WTC11 (cell line): ENCODE measurements around the gene GNPTG. TPM values are rescaled to one million over a fixed set of nuclear protein-coding genes. Genes with fewer than 3 reads are reported as not detected.

Experiments
- ATAC-seq: fragments of 200-7000 bp; cut with Tn5 transposase; 2 replicates; pipeline ENCODE4 v1.10.0; 2021; ENCODE audit warnings: mild to moderate bottlenecking, moderate library complexity
- CTCF ChIA-PET: fragments of 300-600 bp; sonication (Branson Sonifier 250); formaldehyde crosslinking; loops from one replicate; lab custom pipeline; 2021; ENCODE audit warnings: antibody characterized with exemption; lab: Charles Lee
- POLR2A ChIA-PET: fragments of 350-600 bp; sonication (Branson Sonifier 250); formaldehyde crosslinking; loops from one replicate; lab custom pipeline; 2021; ENCODE audit warnings: antibody characterized with exemption; lab: Charles Lee
- DNase-seq: peaks from one replicate; pipeline ENCODE4 v3.0.0; 2021; ENCODE audit warnings: low spot score
- H3K27ac Mint-ChIP-seq: 2 replicates; pipeline ENCODE4 v1.8.0; 2021; ENCODE audit warnings: mixed read lengths
- H3K27me3 Mint-ChIP-seq: 2 replicates; pipeline ENCODE4 v1.8.0; 2021; ENCODE audit warnings: low read depth, mild to moderate bottlenecking, moderate library complexity, mixed read lengths
- H3K36me3 Mint-ChIP-seq: 2 replicates; pipeline ENCODE4 v1.8.0; 2021; ENCODE audit warnings: mixed read lengths
- H3K4me1 Mint-ChIP-seq: 2 replicates; pipeline ENCODE4 v1.8.0; 2022; ENCODE audit warnings: mixed read lengths
- H3K4me3 Mint-ChIP-seq: 2 replicates; pipeline ENCODE4 v1.8.0; 2021; ENCODE audit warnings: mild to moderate bottlenecking, moderate library complexity, mixed read lengths
- H3K9me3 Mint-ChIP-seq: 2 replicates; pipeline ENCODE4 v1.8.0; 2021; ENCODE audit warnings: mixed read lengths
- ELF4 ChIP-seq: sonication (generic); formaldehyde crosslinking; IDR thresholded peaks from 2 replicates; pipeline ENCODE4 v1.8.1; 2022; ENCODE audit warnings: low read depth, mild to moderate bottlenecking, moderate library complexity, missing genetic modification reagents
- FOXJ3 ChIP-seq: sonication (generic); formaldehyde crosslinking; IDR thresholded peaks from 2 replicates; pipeline ENCODE4 v1.9.0; 2021; ENCODE audit warnings: missing genetic modification reagents, mild to moderate bottlenecking, borderline replicate concordance
- FOXP1 ChIP-seq: sonication (generic); formaldehyde crosslinking; IDR thresholded peaks from 2 replicates; pipeline ENCODE4 v1.8.0; 2022; ENCODE audit warnings: missing genetic modification reagents, mild to moderate bottlenecking, moderate library complexity, borderline replicate concordance
- JUN ChIP-seq: sonication (generic); formaldehyde crosslinking; IDR thresholded peaks from 2 replicates; pipeline ENCODE4 v1.8.0; 2023; ENCODE audit warnings: mild to moderate bottlenecking, missing genetic modification reagents
- NFATC4 ChIP-seq: fragments of 250-450 bp; sonication (Bioruptor Pico); IDR thresholded peaks from 2 replicates; pipeline ENCODE4 v1.9.0; 2021; ENCODE audit warnings: mild to moderate bottlenecking
- NR2C2 ChIP-seq: sonication (generic); formaldehyde crosslinking; IDR thresholded peaks from 2 replicates; pipeline ENCODE4 v1.8.0; 2022; ENCODE audit warnings: mild to moderate bottlenecking, missing genetic modification reagents
- SMAD4 ChIP-seq: sonication (generic); formaldehyde crosslinking; IDR thresholded peaks from 2 replicates; pipeline ENCODE4 v1.8.0; 2022; ENCODE audit warnings: mild to moderate bottlenecking, missing genetic modification reagents
- SOX15 ChIP-seq: fragments of 250-450 bp; sonication (Bioruptor Pico); IDR thresholded peaks from 2 replicates; pipeline ENCODE4 v1.9.0; 2021; ENCODE audit warnings: mild to moderate bottlenecking
- SP1 ChIP-seq: sonication (generic); formaldehyde crosslinking; conservative IDR thresholded peaks from 2 replicates; pipeline ENCODE4 v1.8.1; 2022; ENCODE audit warnings: missing genetic modification reagents
- TCF7 ChIP-seq: sonication (generic); formaldehyde crosslinking; IDR thresholded peaks from 2 replicates; pipeline ENCODE4 v1.8.0; 2022; ENCODE audit warnings: mild to moderate bottlenecking, low read depth, missing genetic modification reagents, moderate library complexity
- TEAD1 ChIP-seq: sonication (generic); formaldehyde crosslinking; IDR thresholded peaks from 2 replicates; pipeline ENCODE4 v1.8.0; 2022; ENCODE audit warnings: mild to moderate bottlenecking, missing genetic modification reagents
- ZNF263 ChIP-seq: sonication (generic); formaldehyde crosslinking; IDR thresholded peaks from 2 replicates; pipeline ENCODE4 v1.8.1; 2022; ENCODE audit warnings: low read depth, mild to moderate bottlenecking, moderate library complexity, missing genetic modification reagents
- ZNF416 ChIP-seq: fragments of 250-450 bp; sonication (Bioruptor Pico); IDR thresholded peaks from 2 replicates; pipeline ENCODE4 v1.9.0; 2021; ENCODE audit warnings: mild to moderate bottlenecking, inconsistent platforms
- ZNF423 ChIP-seq: fragments of 250-450 bp; sonication (Bioruptor Pico); IDR thresholded peaks from 2 replicates; pipeline ENCODE4 v2.1.2; 2022; ENCODE audit warnings: mild to moderate bottlenecking, moderate library complexity
- total RNA-seq: library from RNA; stranded (reverse); gene quantifications from 3 replicates; pipeline ENCODE4 v1.2.3, GENCODE V29; 2021
- TF ChIP-seq, protein P1 (sequence below): sonication (generic); formaldehyde crosslinking; IDR thresholded peaks from 2 replicates; pipeline ENCODE4 v1.8.0; 2023; ENCODE audit warnings: missing genetic modification reagents
- TF ChIP-seq, protein P2 (sequence below): fragments of 250-450 bp; sonication (Bioruptor Pico); IDR thresholded peaks from 2 replicates; pipeline ENCODE4 v1.9.0; 2021; ENCODE audit warnings: mild to moderate bottlenecking
- TF ChIP-seq, protein P3 (sequence below): fragments of 250-450 bp; sonication (Bioruptor Pico); IDR thresholded peaks from 2 replicates; pipeline ENCODE4 v1.8.0; 2021; ENCODE audit warnings: mild to moderate bottlenecking
- TF ChIP-seq, protein P4 (sequence below): fragments of 250-450 bp; sonication (Bioruptor Pico); conservative IDR thresholded peaks from 2 replicates; pipeline ENCODE4 v1.9.0; 2021; ENCODE audit warnings: mild to moderate bottlenecking
- TF ChIP-seq, protein P5 (sequence below): sonication (generic); formaldehyde crosslinking; IDR thresholded peaks from 2 replicates; pipeline ENCODE4 v1.8.0; 2022; ENCODE audit warnings: mild to moderate bottlenecking, missing genetic modification reagents
- TF ChIP-seq, protein P6 (sequence below): sonication (generic); formaldehyde crosslinking; IDR thresholded peaks from 2 replicates; pipeline ENCODE4 v1.8.0; 2023; ENCODE audit warnings: missing genetic modification reagents, mild to moderate bottlenecking, borderline replicate concordance

GNPTG gene
- total RNA-seq, 1 experiment from 2014 or later, result 35.9 TPM

DNA sequence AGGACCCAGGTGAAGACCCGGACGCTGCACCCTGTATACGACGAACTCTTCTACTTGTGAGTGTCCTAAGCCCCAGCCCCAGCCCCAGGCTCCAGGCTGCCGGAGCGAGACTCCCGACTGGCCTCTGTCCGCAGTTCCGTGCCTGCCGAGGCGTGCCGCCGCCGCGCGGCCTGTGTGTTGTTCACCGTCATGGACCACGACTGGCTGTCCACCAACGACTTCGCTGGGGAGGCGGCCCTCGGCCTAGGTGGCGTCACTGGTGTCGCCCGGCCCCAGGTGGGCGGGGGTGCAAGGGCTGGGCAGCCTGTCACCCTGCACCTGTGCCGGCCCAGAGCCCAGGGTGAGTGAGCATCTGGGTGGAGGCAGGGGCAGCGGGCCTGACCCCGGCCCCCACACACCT is 3.8 kb upstream of the GNPTG start (continued):
- TF ChIP-seq FOXJ3 (CRISPR knock-in tag) (no peak), JUN (CRISPR knock-in tag) (no peak)
- TF ChIP-seq, protein P1, sequence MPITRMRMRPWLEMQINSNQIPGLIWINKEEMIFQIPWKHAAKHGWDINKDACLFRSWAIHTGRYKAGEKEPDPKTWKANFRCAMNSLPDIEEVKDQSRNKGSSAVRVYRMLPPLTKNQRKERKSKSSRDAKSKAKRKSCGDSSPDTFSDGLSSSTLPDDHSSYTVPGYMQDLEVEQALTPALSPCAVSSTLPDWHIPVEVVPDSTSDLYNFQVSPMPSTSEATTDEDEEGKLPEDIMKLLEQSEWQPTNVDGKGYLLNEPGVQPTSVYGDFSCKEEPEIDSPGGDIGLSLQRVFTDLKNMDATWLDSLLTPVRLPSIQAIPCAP (CRISPR knock-in tag), result no peak

DNA sequence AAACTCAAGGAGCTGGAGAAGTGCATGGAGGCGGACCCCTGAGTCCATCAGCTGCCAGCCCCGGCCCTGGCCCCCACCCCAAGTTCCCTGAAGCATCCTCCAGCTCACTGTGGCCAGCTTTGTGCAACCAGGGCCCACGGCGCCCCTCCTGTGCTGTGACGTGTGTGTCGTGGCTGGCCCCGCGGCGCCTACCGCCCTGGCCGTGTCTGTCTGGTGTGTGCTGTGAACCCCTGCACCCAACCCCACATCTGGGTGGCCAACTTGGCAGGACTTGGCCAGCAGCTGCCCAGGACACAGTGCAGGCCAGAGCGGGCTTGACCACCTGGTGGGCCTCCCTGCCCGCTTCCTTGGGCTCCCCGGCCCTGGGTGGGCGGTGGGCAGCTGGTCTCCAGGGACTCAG is 3.3 kb upstream of the GNPTG start:
- Mint-ChIP-seq H3K4me1 (peaks cover 9% of the 10 kb centered on the region), H3K9me3 (no peaks in the 10 kb centered on the region), H3K27ac (no peak overlapping the region)
- no peak for DNase-seq
- POLR2A ChIA-PET, result no interaction called here
- TF ChIP-seq ZNF416 (no peak), TEAD1 (CRISPR knock-in tag) (no peak), NR2C2 (CRISPR knock-in tag) (no peak), ELF4 (no peak), SMAD4 (no peak), SP1 (CRISPR knock-in tag) (no peak), SOX15 (CRISPR knock-in tag) (no peak), ZNF263 (no peak), ZNF423 (CRISPR knock-in tag) (no peak), NFATC4 (CRISPR knock-in tag) (no peak), TCF7 (CRISPR knock-in tag) (no peak), FOXP1 (CRISPR knock-in tag) (no peak)
- TF ChIP-seq, protein P2, sequence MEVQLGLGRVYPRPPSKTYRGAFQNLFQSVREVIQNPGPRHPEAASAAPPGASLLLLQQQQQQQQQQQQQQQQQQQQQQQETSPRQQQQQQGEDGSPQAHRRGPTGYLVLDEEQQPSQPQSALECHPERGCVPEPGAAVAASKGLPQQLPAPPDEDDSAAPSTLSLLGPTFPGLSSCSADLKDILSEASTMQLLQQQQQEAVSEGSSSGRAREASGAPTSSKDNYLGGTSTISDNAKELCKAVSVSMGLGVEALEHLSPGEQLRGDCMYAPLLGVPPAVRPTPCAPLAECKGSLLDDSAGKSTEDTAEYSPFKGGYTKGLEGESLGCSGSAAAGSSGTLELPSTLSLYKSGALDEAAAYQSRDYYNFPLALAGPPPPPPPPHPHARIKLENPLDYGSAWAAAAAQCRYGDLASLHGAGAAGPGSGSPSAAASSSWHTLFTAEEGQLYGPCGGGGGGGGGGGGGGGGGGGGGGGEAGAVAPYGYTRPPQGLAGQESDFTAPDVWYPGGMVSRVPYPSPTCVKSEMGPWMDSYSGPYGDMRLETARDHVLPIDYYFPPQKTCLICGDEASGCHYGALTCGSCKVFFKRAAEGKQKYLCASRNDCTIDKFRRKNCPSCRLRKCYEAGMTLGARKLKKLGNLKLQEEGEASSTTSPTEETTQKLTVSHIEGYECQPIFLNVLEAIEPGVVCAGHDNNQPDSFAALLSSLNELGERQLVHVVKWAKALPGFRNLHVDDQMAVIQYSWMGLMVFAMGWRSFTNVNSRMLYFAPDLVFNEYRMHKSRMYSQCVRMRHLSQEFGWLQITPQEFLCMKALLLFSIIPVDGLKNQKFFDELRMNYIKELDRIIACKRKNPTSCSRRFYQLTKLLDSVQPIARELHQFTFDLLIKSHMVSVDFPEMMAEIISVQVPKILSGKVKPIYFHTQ (CRISPR knock-in tag), result no peak
- TF ChIP-seq, protein P3, sequence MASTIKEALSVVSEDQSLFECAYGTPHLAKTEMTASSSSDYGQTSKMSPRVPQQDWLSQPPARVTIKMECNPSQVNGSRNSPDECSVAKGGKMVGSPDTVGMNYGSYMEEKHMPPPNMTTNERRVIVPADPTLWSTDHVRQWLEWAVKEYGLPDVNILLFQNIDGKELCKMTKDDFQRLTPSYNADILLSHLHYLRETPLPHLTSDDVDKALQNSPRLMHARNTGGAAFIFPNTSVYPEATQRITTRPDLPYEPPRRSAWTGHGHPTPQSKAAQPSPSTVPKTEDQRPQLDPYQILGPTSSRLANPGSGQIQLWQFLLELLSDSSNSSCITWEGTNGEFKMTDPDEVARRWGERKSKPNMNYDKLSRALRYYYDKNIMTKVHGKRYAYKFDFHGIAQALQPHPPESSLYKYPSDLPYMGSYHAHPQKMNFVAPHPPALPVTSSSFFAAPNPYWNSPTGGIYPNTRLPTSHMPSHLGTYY (CRISPR knock-in tag), result no peak
- TF ChIP-seq, protein P4, sequence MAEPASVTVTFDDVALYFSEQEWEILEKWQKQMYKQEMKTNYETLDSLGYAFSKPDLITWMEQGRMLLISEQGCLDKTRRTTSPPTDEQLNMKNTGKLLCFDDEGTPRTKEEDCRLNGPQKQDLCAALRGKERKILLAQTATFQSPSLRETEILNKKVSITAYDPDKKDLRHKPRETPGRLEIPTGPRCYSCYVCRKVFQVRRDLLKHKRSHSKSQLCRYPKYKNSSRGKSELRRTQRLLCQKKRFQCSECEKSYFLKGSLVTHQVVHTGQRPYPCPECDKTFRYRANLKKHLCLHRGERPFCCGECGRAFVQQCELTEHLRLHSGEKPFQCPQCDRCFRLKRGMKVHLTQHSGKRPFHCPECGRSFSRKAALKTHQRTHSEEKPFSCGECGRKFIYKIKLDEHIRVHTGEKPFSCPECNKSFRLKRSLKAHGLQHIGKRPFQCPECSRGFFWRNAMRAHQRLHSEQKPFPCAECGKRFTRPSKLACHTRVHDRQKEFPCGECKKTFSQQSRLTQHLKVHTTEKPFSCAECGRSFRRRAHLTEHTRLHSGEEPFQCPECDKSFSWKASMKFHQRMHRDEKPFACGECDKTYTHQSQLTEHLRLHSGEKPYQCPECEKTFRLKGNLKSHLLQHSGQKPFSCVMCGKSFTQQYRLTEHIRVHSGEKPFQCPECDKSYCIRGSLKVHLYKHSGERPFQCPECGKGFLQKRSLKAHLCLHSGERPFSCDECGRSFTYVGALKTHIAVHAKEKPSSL (CRISPR knock-in tag), result no peak
- TF ChIP-seq, protein P5, sequence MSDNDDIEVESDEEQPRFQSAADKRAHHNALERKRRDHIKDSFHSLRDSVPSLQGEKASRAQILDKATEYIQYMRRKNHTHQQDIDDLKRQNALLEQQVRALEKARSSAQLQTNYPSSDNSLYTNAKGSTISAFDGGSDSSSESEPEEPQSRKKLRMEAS (CRISPR knock-in tag), result no peak
- TF ChIP-seq, protein P6, sequence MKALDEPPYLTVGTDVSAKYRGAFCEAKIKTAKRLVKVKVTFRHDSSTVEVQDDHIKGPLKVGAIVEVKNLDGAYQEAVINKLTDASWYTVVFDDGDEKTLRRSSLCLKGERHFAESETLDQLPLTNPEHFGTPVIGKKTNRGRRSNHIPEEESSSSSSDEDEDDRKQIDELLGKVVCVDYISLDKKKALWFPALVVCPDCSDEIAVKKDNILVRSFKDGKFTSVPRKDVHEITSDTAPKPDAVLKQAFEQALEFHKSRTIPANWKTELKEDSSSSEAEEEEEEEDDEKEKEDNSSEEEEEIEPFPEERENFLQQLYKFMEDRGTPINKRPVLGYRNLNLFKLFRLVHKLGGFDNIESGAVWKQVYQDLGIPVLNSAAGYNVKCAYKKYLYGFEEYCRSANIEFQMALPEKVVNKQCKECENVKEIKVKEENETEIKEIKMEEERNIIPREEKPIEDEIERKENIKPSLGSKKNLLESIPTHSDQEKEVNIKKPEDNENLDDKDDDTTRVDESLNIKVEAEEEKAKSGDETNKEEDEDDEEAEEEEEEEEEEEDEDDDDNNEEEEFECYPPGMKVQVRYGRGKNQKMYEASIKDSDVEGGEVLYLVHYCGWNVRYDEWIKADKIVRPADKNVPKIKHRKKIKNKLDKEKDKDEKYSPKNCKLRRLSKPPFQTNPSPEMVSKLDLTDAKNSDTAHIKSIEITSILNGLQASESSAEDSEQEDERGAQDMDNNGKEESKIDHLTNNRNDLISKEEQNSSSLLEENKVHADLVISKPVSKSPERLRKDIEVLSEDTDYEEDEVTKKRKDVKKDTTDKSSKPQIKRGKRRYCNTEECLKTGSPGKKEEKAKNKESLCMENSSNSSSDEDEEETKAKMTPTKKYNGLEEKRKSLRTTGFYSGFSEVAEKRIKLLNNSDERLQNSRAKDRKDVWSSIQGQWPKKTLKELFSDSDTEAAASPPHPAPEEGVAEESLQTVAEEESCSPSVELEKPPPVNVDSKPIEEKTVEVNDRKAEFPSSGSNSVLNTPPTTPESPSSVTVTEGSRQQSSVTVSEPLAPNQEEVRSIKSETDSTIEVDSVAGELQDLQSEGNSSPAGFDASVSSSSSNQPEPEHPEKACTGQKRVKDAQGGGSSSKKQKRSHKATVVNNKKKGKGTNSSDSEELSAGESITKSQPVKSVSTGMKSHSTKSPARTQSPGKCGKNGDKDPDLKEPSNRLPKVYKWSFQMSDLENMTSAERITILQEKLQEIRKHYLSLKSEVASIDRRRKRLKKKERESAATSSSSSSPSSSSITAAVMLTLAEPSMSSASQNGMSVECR (CRISPR knock-in tag), result no peak
- TF ChIP-seq, protein P1 (CRISPR knock-in tag), result no peak
- TF ChIP-seq, all 79 proteins: peak for 0
- Mint-ChIP-seq H3K36me3 (no peaks in the 10 kb centered on the region; the same call in 1 of the 2 replicates), H3K27me3 (no peaks in the 10 kb centered on the region), H3K4me3 (no peak overlapping the region)
- CTCF ChIA-PET, result interaction anchor here (1.1 kb wide), 1 partner anchor 11 kb away, joined by 3 read pairs; no protein-coding TSS in a partner anchor
- ATAC-seq, result no peak
